Measurements from ENCODE around the gene TMTC4.

GRCh38 chr13:100588331-100589177, 86.0 kb downstream of the TMTC4 start, which contains the start of gene GGACT:
- TF ChIP-seq GATAD2B (conservative IDR thresholded peaks at IDR 0.05; ENCODE audit: low read depth) (peak; percentile 90), REST (IDR thresholded peaks at IDR 0.05; ENCODE audit: low read depth, low read length) (no peak), CTCF (IDR thresholded peaks at IDR 0.05 in 2 of 3, conservative IDR thresholded peaks at IDR 0.05 in 1 of 3; ENCODE audit: control insufficient read depth in 2 of 3, extremely low read depth in 1 of 3, insufficient read depth in 1 of 3, low read depth in 3 of 3, low read length in 3 of 3) (peak; percentile 69 to 76 (median 71); a peak in 5 of 6 replicates)
